ENCODE results near the gene MAPK9.

DNA sequence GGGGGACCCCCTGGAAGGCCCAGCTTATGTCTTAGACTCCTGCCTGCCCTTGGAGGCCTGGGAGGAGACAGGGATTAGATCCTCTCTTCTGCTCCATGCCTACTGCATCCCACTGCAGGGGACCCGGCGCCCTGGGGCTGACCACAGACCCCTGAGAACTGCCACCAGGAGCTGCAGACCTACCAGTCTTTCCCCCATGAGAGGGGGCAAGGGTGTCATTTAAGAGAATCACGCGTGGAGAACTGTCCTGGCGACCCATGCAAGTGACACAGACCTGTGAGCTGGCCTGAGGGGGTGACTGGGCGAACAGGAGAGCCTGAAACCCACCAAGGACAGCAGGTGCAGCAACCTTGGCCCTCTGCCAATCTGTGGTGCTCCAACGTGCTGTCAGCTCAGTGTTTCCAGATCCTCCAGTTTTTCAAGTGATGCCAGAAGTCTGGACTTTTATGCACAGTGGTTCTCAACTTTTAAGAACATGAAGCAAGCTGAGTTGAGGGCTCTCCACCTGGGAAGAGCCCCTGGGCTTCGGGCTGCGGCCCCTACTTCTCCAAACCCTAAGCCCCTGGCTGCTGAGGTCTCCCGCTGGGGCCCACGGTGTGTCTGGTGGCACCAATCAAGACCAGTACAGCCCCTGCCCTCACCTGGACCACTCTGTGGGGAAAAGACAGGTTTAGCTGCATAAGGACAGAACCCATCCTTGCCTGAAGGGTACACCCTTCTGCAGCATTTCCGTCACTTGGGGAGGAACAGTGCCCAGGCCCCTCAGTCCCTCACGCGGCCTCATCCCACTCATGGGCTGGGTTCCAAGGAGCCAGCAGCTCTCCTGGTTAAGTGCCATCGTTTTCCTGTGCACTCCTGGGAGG, 43.1 kb upstream of the MAPK9 start:
- TF ChIP-seq, protein P1, sequence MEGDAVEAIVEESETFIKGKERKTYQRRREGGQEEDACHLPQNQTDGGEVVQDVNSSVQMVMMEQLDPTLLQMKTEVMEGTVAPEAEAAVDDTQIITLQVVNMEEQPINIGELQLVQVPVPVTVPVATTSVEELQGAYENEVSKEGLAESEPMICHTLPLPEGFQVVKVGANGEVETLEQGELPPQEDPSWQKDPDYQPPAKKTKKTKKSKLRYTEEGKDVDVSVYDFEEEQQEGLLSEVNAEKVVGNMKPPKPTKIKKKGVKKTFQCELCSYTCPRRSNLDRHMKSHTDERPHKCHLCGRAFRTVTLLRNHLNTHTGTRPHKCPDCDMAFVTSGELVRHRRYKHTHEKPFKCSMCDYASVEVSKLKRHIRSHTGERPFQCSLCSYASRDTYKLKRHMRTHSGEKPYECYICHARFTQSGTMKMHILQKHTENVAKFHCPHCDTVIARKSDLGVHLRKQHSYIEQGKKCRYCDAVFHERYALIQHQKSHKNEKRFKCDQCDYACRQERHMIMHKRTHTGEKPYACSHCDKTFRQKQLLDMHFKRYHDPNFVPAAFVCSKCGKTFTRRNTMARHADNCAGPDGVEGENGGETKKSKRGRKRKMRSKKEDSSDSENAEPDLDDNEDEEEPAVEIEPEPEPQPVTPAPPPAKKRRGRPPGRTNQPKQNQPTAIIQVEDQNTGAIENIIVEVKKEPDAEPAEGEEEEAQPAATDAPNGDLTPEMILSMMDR (IDR thresholded peaks at IDR 0.05; ENCODE audit: low read depth, low read length, poor library complexity, severe bottlenecking), result no peak
- no peak for TF ChIP-seq EZH2phosphoT487 (IDR thresholded peaks at IDR 0.05; ENCODE audit: borderline replicate concordance, low read length)

All from DOHH2 (cell line).